ENCODE data around the gene CYP11A1.

CYP11A1 gene

DNA sequence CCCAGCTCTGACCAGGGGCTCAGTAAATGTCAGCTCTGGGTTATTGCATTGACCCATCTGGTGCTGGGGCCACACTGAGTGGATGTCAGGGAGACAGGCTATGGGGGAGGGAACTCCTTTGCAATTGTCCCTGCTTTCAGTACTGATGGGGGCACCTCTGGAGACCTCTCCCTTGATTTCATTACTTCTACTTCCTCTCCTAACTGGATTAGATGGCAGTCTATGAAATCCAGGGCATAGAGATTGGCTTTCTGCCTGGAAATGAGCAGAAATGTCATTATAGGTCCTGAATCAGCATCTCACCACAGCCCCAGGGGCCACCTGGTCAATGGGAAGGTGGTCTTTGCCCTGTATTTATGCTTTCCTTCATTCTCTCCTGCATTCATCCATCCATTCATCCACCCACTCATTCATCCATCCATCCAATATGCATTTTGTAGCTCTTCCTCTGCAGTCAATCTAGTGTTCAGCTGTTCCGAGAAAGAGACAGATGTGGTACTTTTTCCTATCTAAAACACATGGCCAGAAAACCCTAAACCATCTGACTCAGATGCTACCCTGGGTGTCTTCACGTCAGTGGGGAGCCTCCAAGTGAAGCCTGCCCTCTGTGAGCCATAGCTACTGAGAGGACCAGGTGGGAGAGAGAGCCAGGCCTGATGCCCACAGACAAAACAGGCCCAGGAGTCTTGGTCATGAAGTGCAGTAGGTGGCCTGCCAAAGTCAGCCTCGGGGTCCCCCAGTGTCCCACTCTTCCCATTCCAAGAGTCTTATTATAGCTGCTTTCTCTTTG is 74.2 kb downstream of the CYP11A1 start:
- DNase-seq, result no peak

DNA sequence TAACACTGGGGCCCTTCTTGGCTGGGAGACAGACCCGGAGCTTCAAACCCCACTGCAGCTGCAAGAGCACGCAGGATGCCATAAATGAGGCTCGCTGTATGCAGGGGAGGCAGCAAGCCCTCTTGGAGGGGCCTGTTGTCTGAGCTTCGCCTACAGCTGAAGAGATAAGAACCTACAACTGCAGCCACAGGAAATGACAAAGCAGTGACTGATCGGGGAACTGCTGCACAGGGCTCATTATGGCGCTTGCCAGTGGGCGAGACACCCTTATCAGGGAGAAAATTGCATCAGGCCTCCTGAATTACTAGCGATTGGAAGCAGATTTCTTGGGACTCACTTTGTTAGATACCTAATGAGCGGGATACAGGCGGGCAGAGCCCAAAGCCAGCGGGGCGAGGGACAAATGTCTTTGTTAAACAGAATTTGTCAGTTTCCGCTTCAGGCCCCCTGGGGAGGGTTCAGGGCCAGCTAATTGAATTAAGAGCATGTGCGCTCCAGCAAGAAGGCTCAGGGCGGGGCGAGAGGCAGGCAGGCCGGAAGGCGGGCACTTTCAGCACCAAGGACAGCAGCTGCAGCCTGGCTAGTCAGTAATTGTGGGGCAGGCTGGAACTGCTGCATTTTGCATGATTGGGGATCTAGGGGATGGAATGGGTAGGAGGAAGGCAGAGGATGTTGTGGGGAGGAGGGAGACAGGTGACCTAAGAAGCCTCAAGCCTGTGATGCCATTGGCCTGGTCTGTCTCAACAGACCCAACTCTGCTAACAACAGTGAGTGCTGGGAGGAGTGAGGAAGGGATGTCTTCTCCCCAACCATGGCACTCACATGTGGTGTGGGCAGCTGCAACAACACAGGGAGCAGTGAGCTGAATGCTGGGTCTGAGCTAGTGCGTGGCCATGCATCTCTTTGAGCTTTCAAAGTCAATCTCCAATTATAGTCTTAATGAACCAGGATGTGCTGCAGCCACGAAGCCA is 76.1 kb downstream of the CYP11A1 start:
- DNase-seq, result peak; percentile 48

DNA sequence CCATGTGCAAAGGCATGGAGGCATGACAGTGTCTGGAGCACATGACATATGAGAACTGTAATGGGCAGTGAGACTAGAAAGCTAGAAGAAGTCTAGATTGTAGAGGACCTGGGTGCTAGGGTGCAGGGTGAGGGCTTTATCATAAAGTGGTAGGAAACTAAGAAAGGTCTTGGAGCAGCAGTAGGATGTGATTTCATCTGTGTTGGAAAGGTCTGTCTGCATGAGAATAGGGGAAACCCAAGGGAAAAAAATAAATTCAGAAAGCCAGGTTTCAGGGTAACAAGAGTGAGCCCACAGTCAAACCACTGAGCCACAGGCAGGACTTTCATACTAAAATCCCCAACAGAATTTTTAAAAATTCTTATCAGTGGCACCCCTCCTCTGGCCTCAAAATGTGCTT is 76.8 kb downstream of the CYP11A1 start:
- no peak for DNase-seq

DNA sequence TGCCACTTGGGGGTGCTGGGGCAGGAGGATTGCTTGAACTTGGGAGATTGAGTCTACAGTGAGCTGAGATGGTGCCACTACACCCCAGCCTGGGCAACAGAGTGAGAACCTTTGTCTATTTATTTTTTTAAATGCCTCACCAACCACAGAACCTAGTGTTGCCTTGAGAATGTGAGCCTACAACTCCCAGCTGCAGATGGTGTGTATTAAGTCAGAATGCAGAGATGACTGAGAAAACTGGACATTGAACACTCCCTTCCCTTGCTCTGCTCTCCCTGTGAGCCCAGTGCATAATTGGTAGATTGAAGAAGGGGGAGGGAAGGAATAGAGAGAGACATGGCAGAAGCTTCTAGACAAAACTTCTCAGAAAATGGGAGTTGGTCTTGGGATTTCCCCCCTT is 77.8 kb downstream of the CYP11A1 start:
- no peak for DNase-seq
